G401.6 (cell line): Measurements from ENCODE around the gene MOBP.
A peak's percentile ranks its signal among the peaks of the same experiment; 100 is the strongest.

Experiments used
- FAIRE-seq: peaks from 2 replicates; lab custom pipeline; 2012; peaks lifted over from hg19 to GRCh38; lab: Jason Lieb, UNC

MOBP gene

DNA sequence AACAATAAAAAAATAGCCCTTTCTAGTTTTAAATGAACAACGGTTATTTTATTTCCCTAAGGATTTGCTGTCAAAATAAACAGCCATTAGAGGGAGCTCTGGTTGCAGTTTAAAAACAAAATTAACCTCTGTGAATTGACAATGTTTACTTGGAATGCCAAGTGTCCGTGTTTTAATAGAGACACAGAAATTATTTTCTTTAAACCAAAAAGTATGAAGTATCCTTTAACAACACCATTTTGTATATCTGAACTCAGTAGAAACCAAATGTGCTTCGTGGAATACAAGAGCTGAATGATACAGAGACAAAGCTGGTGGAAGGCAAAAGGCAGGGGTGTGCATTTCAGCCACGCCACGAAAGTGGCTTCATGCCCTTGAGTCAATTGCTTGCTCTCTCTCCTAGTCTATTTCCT lies 74.4 kb downstream of the MOBP start:
- FAIRE-seq, result peak; percentile 84

DNA sequence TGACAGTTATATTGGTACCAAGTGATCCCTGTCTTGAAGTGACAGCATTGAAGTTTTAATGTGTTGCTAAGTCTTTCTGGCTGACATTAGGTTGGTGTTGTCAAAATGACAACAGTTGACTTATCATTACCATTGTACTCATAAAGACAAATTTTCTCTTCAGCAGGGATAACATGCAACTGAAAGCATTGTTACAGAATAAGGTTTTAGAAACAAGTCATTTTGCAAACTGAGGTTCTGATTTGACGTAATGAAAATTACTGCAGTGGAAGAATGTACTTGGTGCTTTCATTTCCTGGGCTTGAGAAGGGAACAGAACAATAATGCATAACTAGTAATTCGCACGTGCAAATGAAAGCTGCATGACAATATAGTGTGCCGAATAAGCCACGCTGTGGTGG lies 75.1 kb downstream of the MOBP start:
- no peak for FAIRE-seq

DNA sequence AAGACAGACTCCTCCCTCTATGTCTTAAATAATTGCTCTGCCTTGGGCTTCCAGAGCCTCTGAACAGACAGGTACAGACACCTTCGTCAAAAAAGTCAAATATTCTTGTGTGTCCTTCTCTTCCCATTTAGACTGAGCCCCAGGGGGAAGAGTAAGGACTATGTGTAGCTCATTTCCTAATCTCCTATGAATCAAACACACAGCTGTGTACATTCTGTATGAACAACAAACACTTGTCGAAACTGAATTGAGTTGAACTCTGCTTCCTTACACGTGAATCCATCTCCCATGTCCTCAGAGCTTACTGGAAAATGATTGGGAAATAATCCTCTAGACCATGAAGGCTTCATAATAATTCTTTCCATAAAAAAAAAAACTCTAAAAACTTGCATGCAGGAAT lies 80.8 kb downstream of the MOBP start:
- no peak for FAIRE-seq

- FAIRE-seq, result no peak
Measured at GRCh38 chr3:39550354-39551051, 83.0 kb downstream of the MOBP start.
